IPS-18c (cell line): Measurements from ENCODE around the gene KCNQ1OT1.
"Not testable (repeated sequence)": the region's sequence is repeated elsewhere in the genome, so short reads cannot be mapped to it uniquely, and the experiment has no call there.

Experiments
- H3K4me3 ChIP-seq: 2 replicates; pipeline ENCODE4 v1.7.0; 2013; ENCODE audit warnings: low read depth, mild to moderate bottlenecking, low read length, moderate library complexity; ENCODE audit not compliant: insufficient read depth
- H3K9me3 ChIP-seq: one replicate; pipeline ENCODE4 v1.6.1; 2013; ENCODE audit warnings: mild to moderate bottlenecking, low read length, moderate library complexity; ENCODE audit not compliant: control insufficient read depth, insufficient read depth

The KCNQ1OT1 gene

GRCh38 chr11:2643746-2644145, 56.0 kb downstream of the KCNQ1OT1 start:
- peaks cover 19% of the 10 kb centered on the region for H3K9me3 ChIP-seq
- no peak overlapping the region for H3K4me3 ChIP-seq

- H3K9me3 ChIP-seq = peaks cover 19% of the 10 kb centered on the region
Measured at GRCh38 chr11:2641623-2642022, 58.2 kb downstream of the KCNQ1OT1 start.

GRCh38 chr11:2639763-2640162, 60.0 kb downstream of the KCNQ1OT1 start:
- peaks cover 10% of the 10 kb centered on the region for H3K9me3 ChIP-seq
- not testable (repeated sequence) for H3K4me3 ChIP-seq

More at GRCh38 chr11:2641623-2642022, 58.2 kb downstream of the KCNQ1OT1 start:
- H3K4me3 ChIP-seq = no peak overlapping the region

- H3K9me3 ChIP-seq = no peaks in the 10 kb centered on the region
- H3K4me3 ChIP-seq = no peak overlapping the region
Measured at GRCh38 chr11:2631161-2631560, 68.6 kb downstream of the KCNQ1OT1 start.

GRCh38 chr11:2630679-2631078, 69.1 kb downstream of the KCNQ1OT1 start:
- Histone ChIP-seq H3K4me3 (no peak overlapping the region), H3K9me3 (no peaks in the 10 kb centered on the region)

- no peak overlapping the region for H3K4me3 ChIP-seq
- H3K9me3 ChIP-seq = peaks cover 2% of the 10 kb centered on the region
Measured at GRCh38 chr11:2625183-2625582, 74.6 kb downstream of the KCNQ1OT1 start.

GRCh38 chr11:2621894-2622293, 77.9 kb downstream of the KCNQ1OT1 start:
- Histone ChIP-seq H3K9me3 (peaks cover 4% of the 10 kb centered on the region), H3K4me3 (no peak overlapping the region)

- peaks cover 3% of the 10 kb centered on the region for H3K9me3 ChIP-seq
- H3K4me3 ChIP-seq = no peak overlapping the region
Measured at GRCh38 chr11:2612884-2613571, 86.8 kb downstream of the KCNQ1OT1 start.

- Histone ChIP-seq H3K9me3 (peaks cover 3% of the 10 kb centered on the region), H3K4me3 (no peak overlapping the region)
Measured at GRCh38 chr11:2609345-2609744, 90.4 kb downstream of the KCNQ1OT1 start.

GRCh38 chr11:2599561-2600189, 100.1 kb downstream of the KCNQ1OT1 start:
- Histone ChIP-seq H3K9me3 (no peaks in the 10 kb centered on the region), H3K4me3 (no peak overlapping the region)

- no peaks in the 10 kb centered on the region for H3K9me3 ChIP-seq
- no peak overlapping the region for H3K4me3 ChIP-seq
Measured at GRCh38 chr11:2595204-2595603, 104.6 kb downstream of the KCNQ1OT1 start.

GRCh38 chr11:2594267-2594666, 105.5 kb downstream of the KCNQ1OT1 start:
- H3K4me3 ChIP-seq = no peak overlapping the region
- H3K9me3 ChIP-seq = no peaks in the 10 kb centered on the region

GRCh38 chr11:2593393-2593950, 106.3 kb downstream of the KCNQ1OT1 start:
- H3K4me3 ChIP-seq = no peak overlapping the region
- H3K9me3 ChIP-seq = no peaks in the 10 kb centered on the region

- Histone ChIP-seq H3K9me3 (no peaks in the 10 kb centered on the region), H3K4me3 (no peak overlapping the region)
Measured at GRCh38 chr11:2592559-2593392, 107.0 kb downstream of the KCNQ1OT1 start.

GRCh38 chr11:2591805-2592204, 108.0 kb downstream of the KCNQ1OT1 start:
- Histone ChIP-seq H3K9me3 (no peaks in the 10 kb centered on the region), H3K4me3 (no peak overlapping the region)

- no peak overlapping the region for H3K4me3 ChIP-seq
- no peaks in the 10 kb centered on the region for H3K9me3 ChIP-seq
Measured at GRCh38 chr11:2590965-2591754, 108.6 kb downstream of the KCNQ1OT1 start.
